ENCODE measurements around the gene STX10. TPM values are rescaled to one million over a fixed set of nuclear protein-coding genes. Genes with fewer than 3 reads are reported as not detected.

STX10 gene
- total RNA-seq, 1 experiment from 2014 or later: 136 TPM

GRCh38 chr19:13139633-13140311 is 10.4 kb downstream of the STX10 start:
- no peak for DNase-seq (ENCODE audit: low read depth)

DNA sequence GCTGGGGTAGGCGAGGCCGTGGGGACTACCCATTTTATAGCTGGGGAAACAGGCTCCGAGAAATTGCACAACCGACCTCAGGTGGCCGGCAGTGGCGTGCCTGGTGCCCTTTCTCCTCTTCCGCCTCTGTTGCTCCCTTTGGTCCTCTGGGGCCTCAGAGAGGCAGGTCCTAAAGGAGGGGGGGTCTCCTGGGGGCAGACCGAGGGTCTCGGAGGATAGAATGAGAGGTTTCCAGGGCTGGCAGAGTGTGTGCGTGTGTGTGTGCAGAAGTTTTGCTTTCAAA is 11.3 kb downstream of the STX10 start:
- no peak for DNase-seq (ENCODE audit: low read depth)

GRCh38 chr19:13138171-13138915 is 11.8 kb downstream of the STX10 start:
- no peak for DNase-seq (ENCODE audit: low read depth)

DNA sequence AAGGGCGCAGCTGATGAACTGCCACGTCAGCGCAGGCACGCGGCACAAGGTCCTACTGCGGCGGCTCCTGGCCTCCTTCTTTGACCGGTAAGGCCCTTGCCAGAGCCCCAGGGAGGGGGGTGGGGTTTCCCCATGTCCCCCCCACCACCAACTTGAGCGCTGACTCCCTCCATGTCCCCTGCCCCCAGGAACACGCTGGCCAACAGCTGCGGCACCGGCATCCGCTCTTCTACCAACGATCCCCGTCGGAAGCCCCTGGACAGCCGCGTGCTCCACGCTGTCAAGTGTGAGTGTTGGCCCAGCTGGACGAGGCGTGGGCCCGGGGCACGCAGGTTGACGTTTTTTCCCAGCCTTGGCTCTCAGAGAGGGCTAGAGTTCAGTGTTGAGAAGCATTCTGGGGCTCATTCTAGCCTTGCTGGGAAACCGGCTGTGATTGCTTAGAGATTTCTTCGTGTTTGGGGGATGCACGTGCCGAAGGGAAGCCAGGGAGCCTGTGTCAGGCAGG is 12.8 kb downstream of the STX10 start:
- no peak for DNase-seq (ENCODE audit: low read depth)

GRCh38 chr19:13135068-13136062 is 14.8 kb downstream of the STX10 start:
- DNase-seq (ENCODE audit: low read depth): no peak

DNA sequence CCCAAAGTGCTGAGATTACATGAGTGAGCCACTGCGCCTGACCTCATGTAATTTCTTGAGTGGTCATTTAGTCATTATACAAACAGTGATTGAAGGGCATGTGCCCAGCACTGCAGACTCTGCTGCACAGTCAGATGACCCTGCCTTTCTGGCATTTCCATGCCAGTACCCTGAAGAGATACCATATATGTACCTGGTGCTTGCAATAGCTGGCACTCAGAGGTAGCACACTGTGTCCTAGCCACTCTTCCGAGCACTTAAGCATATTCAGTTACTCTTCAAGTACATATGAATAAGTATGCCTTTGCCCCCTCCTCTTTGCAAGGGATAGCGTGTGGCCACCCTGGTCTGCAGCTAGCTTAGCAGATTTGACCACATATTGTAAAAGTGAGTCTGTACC is 15.5 kb downstream of the STX10 start:
- DNase-seq (ENCODE audit: low read depth): no peak

DNA sequence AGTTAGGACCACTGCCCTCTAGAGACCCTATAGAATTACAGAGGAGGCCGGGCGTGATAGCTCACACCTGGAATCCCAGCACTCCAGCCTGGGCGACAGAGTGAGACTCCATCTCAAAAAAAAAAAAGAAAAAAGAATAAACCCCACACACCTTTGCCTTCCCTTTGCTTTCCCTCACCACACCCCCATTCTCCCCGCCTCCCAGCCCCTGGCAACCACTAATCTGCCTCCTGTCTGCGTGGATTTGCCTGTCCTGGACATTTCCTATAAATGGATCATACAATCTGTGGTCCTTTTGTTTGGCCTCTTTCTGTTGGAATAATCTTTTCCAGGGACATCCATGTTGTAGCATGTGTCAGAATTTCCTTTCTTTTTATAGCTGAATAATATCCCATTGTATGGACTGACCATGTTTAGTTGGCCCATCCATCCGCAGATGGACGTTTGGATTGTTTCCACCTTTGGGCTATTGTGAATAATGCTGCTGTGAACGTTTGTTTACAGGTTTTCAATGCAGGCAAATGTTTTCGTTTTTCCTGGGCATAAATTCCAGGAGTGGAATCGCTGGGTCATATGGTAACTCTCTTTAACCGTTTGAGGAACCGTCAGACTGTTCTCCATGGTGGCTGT is 16.8 kb downstream of the STX10 start:
- no peak for DNase-seq (ENCODE audit: low read depth)

DNA sequence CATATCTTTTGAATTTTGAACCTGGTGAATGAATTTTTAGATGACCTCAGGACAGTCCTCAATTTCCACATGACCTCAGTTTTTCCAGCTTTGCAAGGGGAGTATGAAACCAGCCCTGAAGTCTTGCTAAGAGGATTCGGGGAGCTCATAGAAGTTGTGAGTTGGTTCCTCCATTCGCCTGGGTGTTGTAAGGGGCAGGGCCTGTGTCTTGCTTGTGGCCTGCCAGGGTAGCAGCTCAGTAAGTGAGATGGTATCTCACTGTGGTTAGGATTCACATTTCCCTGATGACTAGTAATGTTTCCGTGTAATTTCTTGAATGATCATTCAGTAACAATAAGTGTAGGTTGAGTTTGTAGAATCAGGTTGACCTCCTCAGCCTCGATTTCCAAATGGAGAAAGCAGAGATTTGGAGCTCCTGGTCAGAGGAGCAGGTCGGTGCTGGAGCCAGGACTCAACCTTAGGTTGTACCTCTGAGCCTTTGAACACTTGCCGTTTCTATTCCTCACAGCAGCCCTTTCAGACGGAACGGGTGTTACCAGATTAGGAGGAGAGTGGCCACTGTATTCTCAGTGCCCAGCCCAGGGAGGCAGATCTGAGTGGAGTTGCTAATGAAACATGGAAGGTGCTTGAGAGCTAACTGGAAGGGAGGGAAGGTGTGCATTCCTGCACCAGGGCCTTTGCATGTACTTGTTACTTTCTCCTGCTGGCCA is 17.5 kb downstream of the STX10 start:
- DNase-seq (ENCODE audit: low read depth): peak; percentile 81

- DNase-seq (ENCODE audit: low read depth): no peak
These were observed 19.2 kb downstream of the STX10 start for GRCh38 chr19:13130886-13131490.

DNA sequence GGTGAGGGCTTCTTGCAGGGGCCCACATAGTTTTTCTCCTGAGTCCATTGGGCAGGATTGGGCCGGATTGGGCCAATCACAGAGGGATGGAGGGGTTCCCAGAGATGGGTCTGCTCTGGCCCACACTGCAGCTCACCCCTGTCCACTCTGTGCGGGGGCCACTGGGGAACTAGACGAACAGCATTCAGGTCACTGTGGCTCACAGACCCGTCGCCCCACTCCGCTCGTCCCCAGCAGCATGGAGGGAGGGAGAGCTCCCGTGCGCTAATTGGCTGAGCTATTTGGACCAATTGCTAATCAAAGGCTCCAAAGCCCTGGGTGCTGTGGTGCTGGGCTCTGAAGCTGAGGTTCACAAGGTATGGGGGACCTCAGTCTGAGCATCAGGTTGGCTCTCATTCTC is 20.8 kb downstream of the STX10 start:
- DNase-seq (ENCODE audit: low read depth): no peak

- no peak for DNase-seq (ENCODE audit: low read depth)
These were observed 21.6 kb downstream of the STX10 start for GRCh38 chr19:13128583-13128982.

DNA sequence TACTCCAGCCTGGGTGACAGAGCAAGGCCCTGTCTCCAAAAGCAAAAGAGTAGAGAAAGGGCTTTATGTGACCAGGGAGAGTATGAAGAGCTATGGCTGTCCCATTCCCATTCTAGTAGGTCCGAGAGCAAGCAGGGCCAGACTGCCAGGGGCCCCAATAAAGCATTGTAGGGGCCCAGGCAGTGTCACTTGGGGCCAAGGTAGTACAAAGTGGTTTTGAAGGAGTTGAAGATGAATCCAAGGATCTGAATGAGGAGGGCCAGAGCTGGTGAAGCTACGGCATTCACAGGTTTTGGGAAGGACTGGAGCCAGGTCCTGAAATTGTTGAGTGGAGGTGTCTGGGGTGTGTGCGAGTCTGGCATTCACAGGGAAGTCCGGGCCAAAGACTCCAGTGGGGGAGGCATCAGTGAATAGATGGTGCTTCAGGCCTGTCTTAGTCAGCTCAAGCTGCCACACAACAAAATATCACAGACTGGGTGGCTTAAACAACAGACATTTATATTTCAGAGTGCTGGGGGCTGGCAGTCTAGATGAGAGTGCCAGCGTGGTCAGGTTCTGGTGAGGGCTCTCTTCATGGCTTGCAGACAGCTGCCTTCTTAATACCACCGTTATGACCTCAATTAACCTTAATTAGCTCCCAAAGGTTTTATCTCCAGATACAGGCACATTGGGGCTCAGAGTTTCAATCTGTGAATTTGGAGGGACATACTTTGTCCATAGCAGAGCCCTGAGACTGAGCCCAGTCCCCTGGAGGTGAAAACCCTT is 22.2 kb downstream of the STX10 start:
- no peak for DNase-seq (ENCODE audit: low read depth)

- no peak for DNase-seq (ENCODE audit: low read depth)
These were observed 23.1 kb downstream of the STX10 start for GRCh38 chr19:13127051-13127450.

DNA sequence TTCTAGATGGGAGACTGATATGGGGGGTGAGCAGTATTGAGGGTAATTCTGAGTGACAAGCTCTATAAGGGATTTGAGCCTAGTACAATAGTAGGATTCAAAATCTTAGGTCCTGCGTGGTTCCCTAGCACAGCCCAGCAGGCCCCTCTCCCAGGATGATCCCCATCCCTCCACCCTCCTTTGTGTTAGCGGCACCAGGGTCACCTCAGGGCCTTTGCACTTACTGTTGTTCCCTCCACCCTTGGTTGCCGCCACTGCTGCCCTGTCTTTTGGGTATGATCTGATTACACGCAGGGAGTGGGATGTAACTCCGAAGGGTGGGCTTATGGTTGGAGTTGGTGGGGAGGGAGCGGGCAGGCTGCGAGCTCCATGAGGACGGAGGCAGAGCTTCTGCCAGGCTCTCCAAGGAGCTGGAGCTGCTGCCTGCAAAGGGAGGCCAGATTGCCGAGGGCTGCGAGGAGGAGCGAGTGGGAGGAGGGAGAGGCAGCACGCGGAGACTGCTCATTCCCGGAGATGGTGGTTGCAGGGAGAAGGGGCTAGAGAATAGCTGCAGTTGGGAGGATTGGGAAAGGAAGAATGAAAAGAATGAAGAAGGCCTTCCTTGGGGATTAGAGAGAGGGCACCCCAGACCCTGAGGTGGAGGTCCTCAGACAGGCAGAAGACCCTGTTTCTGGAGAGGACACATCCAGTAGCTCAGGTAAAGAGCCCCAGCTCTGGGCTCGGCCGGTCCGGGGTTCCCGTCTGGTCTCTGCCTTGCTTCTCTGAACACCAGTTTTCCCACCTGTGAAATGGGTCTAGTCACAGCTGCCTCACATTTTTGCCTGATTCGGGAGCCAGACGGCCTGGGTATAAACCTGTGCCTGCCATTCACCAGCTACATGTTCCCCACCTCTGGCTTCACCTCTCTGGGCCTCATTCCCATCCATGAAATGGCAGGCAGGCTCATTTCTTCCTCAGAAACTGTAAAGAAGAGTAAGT is 26.9 kb downstream of the STX10 start:
- no peak for DNase-seq (ENCODE audit: low read depth)

DNA sequence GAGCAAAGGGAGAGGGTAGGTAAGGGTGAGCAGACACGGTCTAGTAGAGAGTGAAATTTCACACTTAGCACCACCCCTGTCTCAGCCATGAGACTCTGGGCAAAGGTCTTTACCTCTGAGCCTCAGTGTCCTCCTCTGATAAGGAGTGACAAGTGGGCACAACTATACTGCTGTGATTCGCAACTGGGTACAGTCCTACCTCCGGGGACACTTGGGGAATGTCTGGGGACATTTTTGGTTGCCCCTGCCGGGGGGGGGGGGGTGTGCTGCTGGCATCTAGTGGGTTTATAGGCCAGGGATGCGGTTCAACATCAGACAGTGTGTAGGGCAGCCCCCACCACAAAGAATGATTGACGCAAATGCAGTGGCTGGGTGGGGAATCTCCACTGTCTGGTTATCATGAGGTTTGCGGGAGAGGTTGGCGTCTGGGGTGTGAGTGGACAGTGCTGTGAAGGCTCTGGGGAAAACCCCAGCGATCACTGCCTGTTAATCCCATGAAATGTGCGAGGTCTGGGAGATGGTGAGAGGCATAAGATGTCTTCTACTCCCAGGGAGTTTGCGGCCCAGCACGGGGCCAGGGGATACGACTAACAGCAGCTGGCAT is 27.8 kb downstream of the STX10 start:
- DNase-seq (ENCODE audit: low read depth): no peak

DNA sequence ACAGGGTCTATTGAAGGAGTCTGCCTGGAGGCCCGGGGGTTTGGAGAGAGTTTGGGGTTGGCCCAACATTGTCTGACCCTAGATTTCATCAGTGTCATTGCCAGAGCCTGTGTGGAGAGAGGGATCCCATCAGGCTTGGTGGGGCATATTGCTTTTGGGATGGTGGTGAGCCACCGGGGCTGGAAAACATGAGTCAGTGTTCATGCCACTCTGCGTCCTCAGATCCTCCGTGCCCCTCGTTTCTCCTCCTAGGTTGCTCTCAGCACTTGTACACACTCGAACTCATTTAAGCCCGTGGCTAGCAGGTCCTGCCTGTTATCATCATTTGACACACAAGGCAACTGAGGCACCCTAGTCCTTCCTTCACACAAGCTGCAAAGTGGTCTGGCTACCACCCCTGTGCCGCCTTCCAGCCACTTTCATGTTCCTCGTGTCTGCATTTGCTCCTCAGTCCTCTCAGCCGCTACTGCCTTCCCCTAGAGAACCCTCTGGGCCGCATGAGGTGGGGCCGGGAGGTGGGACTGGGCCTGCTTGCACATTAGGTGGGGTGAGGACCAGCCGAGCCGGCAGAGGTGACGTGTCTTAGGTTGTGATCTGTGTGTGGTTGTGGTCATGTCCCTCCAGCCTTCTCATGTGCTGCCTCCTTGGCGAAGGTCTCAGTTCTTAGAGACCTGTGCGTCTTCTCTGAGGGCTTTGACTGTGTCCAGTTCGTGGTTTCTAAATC is 28.5 kb downstream of the STX10 start:
- no peak for DNase-seq (ENCODE audit: low read depth)

- no peak for DNase-seq (ENCODE audit: low read depth)
These were observed 29.4 kb downstream of the STX10 start for GRCh38 chr19:13120817-13121216.

- no peak for DNase-seq (ENCODE audit: low read depth)
These were observed 30.1 kb downstream of the STX10 start for GRCh38 chr19:13120031-13120430.

Data from RPMI7951 (cell line).